Trophoblast cell (in vitro differentiated cells and primary cell): ENCODE results near the gene NKAIN1.

Experiments used
- DNase-seq, 2 donors: peaks; one replicate each; pipeline ENCODE4 v3.0.0-alpha.2; 2016
- H2AFZ ChIP-seq: 2 replicates; pipeline ENCODE4 v1.6.1; 2013; ENCODE audit warnings: low read length, moderate library complexity, mild to moderate bottlenecking; ENCODE audit not compliant: insufficient read depth, poor library complexity
- H2AK5ac ChIP-seq: 2 replicates; pipeline ENCODE4 v1.6.1; 2013; ENCODE audit warnings: mild to moderate bottlenecking, low read length
- H2BK120ac ChIP-seq: 2 replicates; pipeline ENCODE4 v1.6.1; 2013; ENCODE audit warnings: low read length, mild to moderate bottlenecking, moderate library complexity; ENCODE audit not compliant: insufficient read depth, poor library complexity
- H2BK12ac ChIP-seq: 2 replicates; pipeline ENCODE4 v1.6.1; 2013; ENCODE audit warnings: mild to moderate bottlenecking, low read length, moderate library complexity
- H2BK5ac ChIP-seq: 2 replicates; pipeline ENCODE4 v1.6.1; 2013; ENCODE audit warnings: low read length, low read depth, moderate library complexity, mild to moderate bottlenecking; ENCODE audit not compliant: poor library complexity
- H3K14ac ChIP-seq: 2 replicates; pipeline ENCODE4 v1.6.1; 2013; ENCODE audit warnings: mild to moderate bottlenecking, low read length
- H3K18ac ChIP-seq: 2 replicates; pipeline ENCODE4 v1.6.1; 2013; ENCODE audit warnings: mild to moderate bottlenecking, low read length
- H3K23ac ChIP-seq: 2 replicates; pipeline ENCODE4 v1.6.1; 2013; ENCODE audit warnings: low read length
- H3K27ac ChIP-seq: 2 replicates; pipeline ENCODE4 v1.5.1; 2013; ENCODE audit warnings: low read depth, mild to moderate bottlenecking, inconsistent platforms, low read length, moderate library complexity
- H3K27me3 ChIP-seq: 2 replicates; pipeline ENCODE4 v1.6.1; 2013; ENCODE audit warnings: inconsistent platforms, mild to moderate bottlenecking, low read length, moderate library complexity; ENCODE audit not compliant: insufficient read depth
- H3K36me3 ChIP-seq, 2 experiments: 1 replicate in 1 of 2; 2 replicates in 1 of 2; pipeline ENCODE4 v1.6.1; 2013; ENCODE audit warnings: low read length in 2 of 2, mild to moderate bottlenecking in 2 of 2, moderate library complexity in 1 of 2; ENCODE audit not compliant: insufficient read depth in 2 of 2, control insufficient read depth in 1 of 2
- H3K4ac ChIP-seq: 2 replicates; pipeline ENCODE4 v1.6.1; 2013; ENCODE audit warnings: low read depth, mild to moderate bottlenecking, low read length, moderate library complexity
- H3K4me1 ChIP-seq, 2 experiments: 1 replicate in 1 of 2; 2 replicates in 1 of 2; pipeline ENCODE4 v1.6.1; 2013; ENCODE audit warnings: low read length in 2 of 2, mild to moderate bottlenecking in 2 of 2, moderate library complexity in 1 of 2; ENCODE audit not compliant: insufficient read depth in 2 of 2, control insufficient read depth in 1 of 2
- H3K4me2 ChIP-seq: 2 replicates; pipeline ENCODE4 v1.6.1; 2013; ENCODE audit warnings: inconsistent platforms, mild to moderate bottlenecking, low read length, moderate library complexity
- H3K4me3 ChIP-seq: 2 replicates; pipeline ENCODE4 v1.5.1; 2013; ENCODE audit warnings: mild to moderate bottlenecking, low read depth, low read length, inconsistent platforms
- H3K79me1 ChIP-seq: one replicate; pipeline ENCODE4 v1.6.1; 2013; ENCODE audit warnings: low read length
- H3K79me2 ChIP-seq: 2 replicates; pipeline ENCODE4 v1.6.1; 2013; ENCODE audit warnings: low read length, mild to moderate bottlenecking; ENCODE audit not compliant: control insufficient read depth, insufficient read depth, poor library complexity
- H3K9ac ChIP-seq: 2 replicates; pipeline ENCODE4 v1.6.1; 2013; ENCODE audit warnings: mild to moderate bottlenecking, low read length
- H3K9me3 ChIP-seq: 2 replicates; pipeline ENCODE4 v1.6.1; 2013; ENCODE audit warnings: low read depth, mild to moderate bottlenecking, control low read depth, inconsistent platforms, low read length; ENCODE audit not compliant: insufficient read depth
- H4K12ac ChIP-seq: 2 replicates; pipeline ENCODE4 v1.6.1; 2013; ENCODE audit warnings: low read depth, mild to moderate bottlenecking, low read length, moderate library complexity
- H4K8ac ChIP-seq: 2 replicates; pipeline ENCODE4 v1.6.1; 2013; ENCODE audit warnings: low read depth, mild to moderate bottlenecking, low read length, moderate library complexity
- H4K91ac ChIP-seq: one replicate; pipeline ENCODE4 v1.6.1; 2013; ENCODE audit warnings: low read depth, mild to moderate bottlenecking, low read length, moderate library complexity
- WGBS: extraction: QIAGEN DNeasy Blood & Tissue Kit; methylation state at CpG from one replicate; pipeline ENCODE4 v1.1.7; 2013; ENCODE audit warnings: missing lambda C conversion rate; ENCODE audit not compliant: insufficient read length, insufficient coverage; ENCODE audit errors: extremely low coverage; 5-methylcytosine and 5-hydroxymethylcytosine counted together

NKAIN1 gene

DNA sequence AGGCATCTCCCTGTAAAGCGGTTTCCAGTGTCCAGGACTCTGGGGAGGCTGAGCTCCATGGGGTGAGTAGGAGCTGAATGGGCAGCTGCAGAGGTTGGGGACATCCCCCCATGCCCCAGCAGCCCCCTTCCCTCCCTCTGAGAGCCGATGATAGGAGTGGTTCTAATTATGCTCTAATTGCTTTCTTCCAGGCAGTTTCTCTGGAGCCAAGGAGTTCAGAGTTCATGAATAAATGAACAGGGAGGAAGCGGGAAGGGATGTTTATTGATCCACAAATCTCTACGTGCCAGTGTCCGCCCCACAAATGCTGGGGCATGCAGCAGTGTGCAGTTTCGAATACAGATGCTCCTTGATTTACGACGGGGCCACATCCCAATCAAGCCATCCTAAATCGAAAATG, 15.6 kb downstream of the NKAIN1 start:
- no peak overlapping the region for H3K4me2 ChIP-seq
- no peak overlapping the region for H3K4me3 ChIP-seq
- no peak overlapping the region for H4K12ac ChIP-seq
- H2BK120ac ChIP-seq = no peak overlapping the region
- no peak overlapping the region for H3K14ac ChIP-seq
- no peaks in the 10 kb centered on the region for H3K79me2 ChIP-seq
- no peak overlapping the region for H3K4ac ChIP-seq
- H2BK12ac ChIP-seq = no peak overlapping the region
- H3K27ac ChIP-seq = no peak overlapping the region
- no peak overlapping the region for H3K23ac ChIP-seq
- no peak overlapping the region for H2BK5ac ChIP-seq
- H4K8ac ChIP-seq = no peak overlapping the region
- H3K36me3 ChIP-seq = no peaks in the 10 kb centered on the region
- H3K27me3 ChIP-seq = no peaks in the 10 kb centered on the region
- H3K18ac ChIP-seq = no peak overlapping the region
- peaks cover 1% of the 10 kb centered on the region for H3K9me3 ChIP-seq
- no peak overlapping the region for H4K91ac ChIP-seq
- no peaks in the 10 kb centered on the region for H3K79me1 ChIP-seq
- no peak overlapping the region for H2AK5ac ChIP-seq
- no peak overlapping the region for H3K9ac ChIP-seq
- WGBS = no CpG with 5 or more reads among the region's 9 CpGs
- no peaks in the 10 kb centered on the region for H3K4me1 ChIP-seq
- no peak for DNase-seq
- no peak overlapping the region for H2AFZ ChIP-seq

DNA sequence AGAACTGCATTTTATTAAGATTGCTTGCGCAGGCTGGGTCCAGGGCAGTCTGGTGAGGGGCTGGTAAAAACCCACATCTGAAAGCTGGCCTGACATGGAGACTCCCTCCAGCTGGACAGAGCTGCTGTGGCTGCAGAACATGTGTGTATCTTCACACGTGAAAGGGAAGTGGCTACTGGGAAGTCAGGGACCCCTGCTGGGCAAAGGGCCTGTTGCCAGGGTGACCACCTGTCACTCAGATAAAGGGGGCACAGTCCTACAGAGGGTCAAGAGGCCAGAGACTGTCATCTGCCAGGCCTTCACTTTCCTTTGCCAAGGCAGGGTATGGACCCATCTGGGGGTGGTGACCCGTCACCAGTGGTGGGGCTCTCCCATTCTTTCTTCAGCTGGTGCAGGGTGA, 17.5 kb downstream of the NKAIN1 start:
- no peak overlapping the region for H3K23ac ChIP-seq
- no peak overlapping the region for H3K14ac ChIP-seq
- H3K4me3 ChIP-seq = no peak overlapping the region

DNA sequence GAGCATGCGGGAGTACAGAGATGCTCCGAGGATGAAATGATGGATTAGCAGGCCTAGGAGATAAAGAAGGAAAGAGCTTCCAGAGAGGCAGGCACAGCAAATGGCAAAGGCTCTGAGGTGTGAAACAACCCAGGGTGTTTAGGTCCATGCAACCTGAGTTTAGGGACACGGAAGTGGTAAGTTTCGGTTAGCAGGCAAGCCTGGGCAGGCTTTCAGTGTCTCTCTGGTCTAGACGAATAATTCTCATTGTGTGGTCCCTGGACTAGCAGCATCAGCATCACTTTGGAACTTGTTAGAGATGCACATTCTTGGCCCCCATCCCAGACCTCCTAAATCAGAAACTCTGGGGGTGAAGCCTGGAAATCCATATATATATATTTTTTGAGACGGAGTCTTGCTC, 18.6 kb downstream of the NKAIN1 start:
- H3K79me1 ChIP-seq = no peaks in the 10 kb centered on the region
- H2BK5ac ChIP-seq = no peak overlapping the region
- no peak overlapping the region for H2BK12ac ChIP-seq
- no peak overlapping the region for H3K4ac ChIP-seq
- no peak overlapping the region for H3K18ac ChIP-seq
- no peak overlapping the region for H2AFZ ChIP-seq
- H3K36me3 ChIP-seq = no peaks in the 10 kb centered on the region
- no peak overlapping the region for H3K4me3 ChIP-seq
- H4K91ac ChIP-seq = no peak overlapping the region
- no peak overlapping the region for H4K12ac ChIP-seq
- H2AK5ac ChIP-seq = no peak overlapping the region
- no peak overlapping the region for H3K4me2 ChIP-seq
- H3K79me2 ChIP-seq = no peaks in the 10 kb centered on the region
- DNase-seq = no peak
- no peaks in the 10 kb centered on the region for H3K27me3 ChIP-seq
- peaks cover under 1 to 1% of the 10 kb centered on the region in 2 experiments for H3K4me1 ChIP-seq
- H3K14ac ChIP-seq = no peak overlapping the region
- no peak overlapping the region for H2BK120ac ChIP-seq
- H3K23ac ChIP-seq = no peak overlapping the region
- no peak overlapping the region for H4K8ac ChIP-seq
- WGBS = no CpG with 5 or more reads among the region's 6 CpGs
- no peak overlapping the region for H3K9ac ChIP-seq
- H3K27ac ChIP-seq = no peak overlapping the region
- H3K9me3 ChIP-seq = peaks cover 1% of the 10 kb centered on the region

More for the DNA sequence above, 17.5 kb downstream of the NKAIN1 start:
- no peak overlapping the region for H3K18ac ChIP-seq
- no peaks in the 10 kb centered on the region for H3K36me3 ChIP-seq
- no peak overlapping the region for H3K9ac ChIP-seq
- H3K27me3 ChIP-seq = no peaks in the 10 kb centered on the region
- no peak overlapping the region for H4K8ac ChIP-seq
- H3K4me1 ChIP-seq = no peaks in the 10 kb centered on the region
- no peak overlapping the region for H3K4ac ChIP-seq
- H4K91ac ChIP-seq = no peak overlapping the region
- peaks cover 1% of the 10 kb centered on the region for H3K9me3 ChIP-seq
- H2AK5ac ChIP-seq = no peak overlapping the region
- DNase-seq = no peak
- H3K27ac ChIP-seq = no peak overlapping the region
- H2AFZ ChIP-seq = no peak overlapping the region
- no peak overlapping the region for H2BK5ac ChIP-seq
- H4K12ac ChIP-seq = no peak overlapping the region
- H2BK120ac ChIP-seq = no peak overlapping the region
- no peak overlapping the region for H3K4me2 ChIP-seq
- WGBS = no CpG with 5 or more reads among the region's 3 CpGs
- H2BK12ac ChIP-seq = no peak overlapping the region
- no peaks in the 10 kb centered on the region for H3K79me1 ChIP-seq
- H3K79me2 ChIP-seq = no peaks in the 10 kb centered on the region

DNA sequence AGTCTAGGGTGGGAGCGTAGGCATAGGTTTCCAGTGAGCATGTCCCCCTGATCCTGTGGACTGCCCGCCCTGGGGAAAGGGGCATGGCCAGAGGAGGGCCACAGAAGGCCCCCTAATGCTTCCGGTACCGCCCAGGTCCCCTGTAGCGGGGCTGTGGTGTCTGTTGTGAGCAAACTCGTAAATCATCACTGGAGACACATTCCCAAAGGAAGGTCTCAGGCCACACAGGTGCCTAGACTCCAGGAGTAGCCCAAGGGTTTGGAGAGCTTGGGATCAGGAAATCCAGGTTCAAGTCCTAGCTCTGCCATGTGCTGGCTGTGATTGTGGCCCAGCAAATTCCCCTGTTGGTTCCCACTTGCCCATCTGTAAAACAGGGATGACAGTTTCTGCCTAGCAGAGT, 20.2 kb downstream of the NKAIN1 start:
- no peak overlapping the region for H3K4me2 ChIP-seq
- H2BK12ac ChIP-seq = no peak overlapping the region
- H3K4me1 ChIP-seq = peaks cover 6 to 9% of the 10 kb centered on the region in 2 experiments
- H2AFZ ChIP-seq = no peak overlapping the region
- no peak overlapping the region for H3K4me3 ChIP-seq
- H3K14ac ChIP-seq = no peak overlapping the region
- H2AK5ac ChIP-seq = no peak overlapping the region
- no peak overlapping the region for H4K91ac ChIP-seq
- no peaks in the 10 kb centered on the region for H3K79me2 ChIP-seq
- no peak overlapping the region for H3K18ac ChIP-seq
- H4K8ac ChIP-seq = no peak overlapping the region
- no peak overlapping the region for H2BK120ac ChIP-seq
- H3K27me3 ChIP-seq = no peaks in the 10 kb centered on the region
- H3K4ac ChIP-seq = no peak overlapping the region
- no peak for DNase-seq
- H3K79me1 ChIP-seq = no peaks in the 10 kb centered on the region
- no peak overlapping the region for H4K12ac ChIP-seq
- peaks cover 1% of the 10 kb centered on the region for H3K9me3 ChIP-seq
- no peak overlapping the region for H2BK5ac ChIP-seq
- H3K36me3 ChIP-seq = no peaks in the 10 kb centered on the region
- H3K9ac ChIP-seq = no peak overlapping the region
- H3K27ac ChIP-seq = no peak overlapping the region
- WGBS = no CpG with 5 or more reads among the region's 6 CpGs
- no peak overlapping the region for H3K23ac ChIP-seq
